Activated naive CD4-positive, alpha-beta T cell treated with anti-CD3 and anti-CD28 coated beads, Interleukin-2, amount 10 ng/mL, durations not matched to agents 7 days and 5 days (primary cell): Measurements from ENCODE around the gene SLC25A26.

Experiments used
- CTCF ChIA-PET: fragments of 350-600 bp; sonication (Branson Sonifier 250); formaldehyde crosslinking; loops from one replicate; lab custom pipeline; 2021; ENCODE audit warnings: antibody characterized with exemption; lab: Charles Lee
- DNase-seq: peaks from one replicate; pipeline ENCODE4 v3.0.0-alpha.2; 2020
- H3K27ac Mint-ChIP-seq: one replicate; pipeline ENCODE4 v1.8.0; 2021; ENCODE audit warnings: mild to moderate bottlenecking, moderate library complexity, mixed read lengths
- H3K27me3 Mint-ChIP-seq: one replicate; pipeline ENCODE4 v1.8.0; 2021; ENCODE audit warnings: mild to moderate bottlenecking, mixed read lengths
- H3K36me3 Mint-ChIP-seq: one replicate; pipeline ENCODE4 v1.8.0; 2021; ENCODE audit warnings: mixed read lengths
- H3K4me1 Mint-ChIP-seq: one replicate; pipeline ENCODE4 v1.8.0; 2021; ENCODE audit warnings: mixed read lengths
- H3K4me3 Mint-ChIP-seq: one replicate; pipeline ENCODE4 v1.8.0; 2021; ENCODE audit warnings: mild to moderate bottlenecking, moderate library complexity, mixed read lengths
- H3K9me3 Mint-ChIP-seq: one replicate; pipeline ENCODE4 v1.8.0; 2021; ENCODE audit warnings: mixed read lengths

Gene SLC25A26

GRCh38 chr3:66396888-66397287 is 176.1 kb downstream of the SLC25A26 start:
- no peak for DNase-seq
- H3K27me3 Mint-ChIP-seq, result no peaks in the 10 kb centered on the region
- peaks cover 32% of the 10 kb centered on the region for H3K4me1 Mint-ChIP-seq
- H3K27ac Mint-ChIP-seq, result no peak overlapping the region
- no peak overlapping the region for H3K4me3 Mint-ChIP-seq
- H3K36me3 Mint-ChIP-seq, result peaks cover 48% of the 10 kb centered on the region
- no peaks in the 10 kb centered on the region for H3K9me3 Mint-ChIP-seq
- CTCF ChIA-PET, result interaction anchor here (1.5 kb wide), 1 partner anchor 11 kb away, joined by 7 read pairs; no protein-coding TSS in a partner anchor

GRCh38 chr3:66397745-66398144 is 176.9 kb downstream of the SLC25A26 start:
- CTCF ChIA-PET, result interaction anchor here (1.5 kb wide), 1 partner anchor 10 kb away, joined by 7 read pairs; no protein-coding TSS in a partner anchor
- no peak for DNase-seq
- no peaks in the 10 kb centered on the region for H3K9me3 Mint-ChIP-seq
- H3K36me3 Mint-ChIP-seq, result peaks cover 39% of the 10 kb centered on the region
- peaks cover 24% of the 10 kb centered on the region for H3K4me1 Mint-ChIP-seq
- H3K27ac Mint-ChIP-seq, result no peak overlapping the region
- no peak overlapping the region for H3K4me3 Mint-ChIP-seq
- no peaks in the 10 kb centered on the region for H3K27me3 Mint-ChIP-seq

GRCh38 chr3:66398228-66399025 is 177.6 kb downstream of the SLC25A26 start:
- Mint-ChIP-seq H3K27me3 (no peaks in the 10 kb centered on the region), H3K4me1 (peaks cover 17% of the 10 kb centered on the region), H3K36me3 (peaks cover 40% of the 10 kb centered on the region), H3K9me3 (no peaks in the 10 kb centered on the region), H3K4me3 (no peak overlapping the region), H3K27ac (peak overlapping the region; percentile 56)
- CTCF ChIA-PET, result interaction anchor here (1.5 kb wide), 1 partner anchor 9 kb away, joined by 7 read pairs; no protein-coding TSS in a partner anchor
- DNase-seq, result no peak

GRCh38 chr3:66399529-66400232 is 178.9 kb downstream of the SLC25A26 start:
- H3K4me1 Mint-ChIP-seq, result peaks cover 4% of the 10 kb centered on the region
- H3K4me3 Mint-ChIP-seq, result no peak overlapping the region
- peak overlapping the region; percentile 3 for H3K27ac Mint-ChIP-seq
- H3K27me3 Mint-ChIP-seq, result no peaks in the 10 kb centered on the region
- CTCF ChIA-PET, result interaction anchor here (1.2 kb wide), 1 partner anchor 417 kb away, joined by 3 read pairs; no protein-coding TSS in a partner anchor
- H3K9me3 Mint-ChIP-seq, result no peaks in the 10 kb centered on the region
- DNase-seq, result no peak
- peaks cover 36% of the 10 kb centered on the region for H3K36me3 Mint-ChIP-seq

- no peaks in the 10 kb centered on the region for H3K9me3 Mint-ChIP-seq
- peaks cover 40% of the 10 kb centered on the region for H3K36me3 Mint-ChIP-seq
- no peaks in the 10 kb centered on the region for H3K4me1 Mint-ChIP-seq
- CTCF ChIA-PET, result no interaction called here
- DNase-seq, result no peak
- H3K27me3 Mint-ChIP-seq, result no peaks in the 10 kb centered on the region
- H3K27ac Mint-ChIP-seq, result no peak overlapping the region
- no peak overlapping the region for H3K4me3 Mint-ChIP-seq
Observed at GRCh38 chr3:66400411-66401156, 179.8 kb downstream of the SLC25A26 start.

GRCh38 chr3:66401157-66401550 is 180.4 kb downstream of the SLC25A26 start:
- no peak overlapping the region for H3K27ac Mint-ChIP-seq
- no peak for DNase-seq

GRCh38 chr3:66401675-66402491 is 181.1 kb downstream of the SLC25A26 start:
- Mint-ChIP-seq H3K4me1 (no peaks in the 10 kb centered on the region), H3K36me3 (peaks cover 33% of the 10 kb centered on the region), H3K27me3 (no peaks in the 10 kb centered on the region), H3K4me3 (no peak overlapping the region), H3K27ac (no peak overlapping the region), H3K9me3 (no peaks in the 10 kb centered on the region)
- CTCF ChIA-PET, result no interaction called here
- DNase-seq, result no peak

More at GRCh38 chr3:66401157-66401550, 180.4 kb downstream of the SLC25A26 start:
- Mint-ChIP-seq H3K4me1 (no peaks in the 10 kb centered on the region), H3K36me3 (peaks cover 39% of the 10 kb centered on the region), H3K4me3 (no peak overlapping the region), H3K27me3 (no peaks in the 10 kb centered on the region), H3K9me3 (no peaks in the 10 kb centered on the region)
- CTCF ChIA-PET, result no interaction called here

GRCh38 chr3:66402596-66403290 is 181.9 kb downstream of the SLC25A26 start:
- Mint-ChIP-seq H3K9me3 (no peaks in the 10 kb centered on the region), H3K36me3 (peaks cover 29% of the 10 kb centered on the region), H3K27me3 (no peaks in the 10 kb centered on the region), H3K27ac (no peak overlapping the region), H3K4me1 (no peaks in the 10 kb centered on the region), H3K4me3 (no peak overlapping the region)
- no peak for DNase-seq
- CTCF ChIA-PET, result interaction anchor here (1.7 kb wide), 1 partner anchor 9 kb away, joined by 5 read pairs; no protein-coding TSS in a partner anchor

GRCh38 chr3:66403323-66403990 is 182.7 kb downstream of the SLC25A26 start:
- Mint-ChIP-seq H3K27me3 (no peaks in the 10 kb centered on the region), H3K4me1 (no peaks in the 10 kb centered on the region), H3K4me3 (no peak overlapping the region), H3K9me3 (no peaks in the 10 kb centered on the region), H3K27ac (no peak overlapping the region), H3K36me3 (peaks cover 26% of the 10 kb centered on the region)
- DNase-seq, result no peak
- CTCF ChIA-PET, result interaction anchor here (1.7 to 2.1 kb wide), 2 partner anchors 10 to 149 kb away, joined by 5 to 8 read pairs; no protein-coding TSS in a partner anchor

GRCh38 chr3:66404197-66404596 is 183.4 kb downstream of the SLC25A26 start:
- Mint-ChIP-seq H3K4me3 (no peak overlapping the region), H3K27me3 (no peaks in the 10 kb centered on the region), H3K27ac (peak overlapping the region; percentile 45), H3K36me3 (peaks cover 24% of the 10 kb centered on the region), H3K9me3 (no peaks in the 10 kb centered on the region), H3K4me1 (no peaks in the 10 kb centered on the region)
- no peak for DNase-seq
- CTCF ChIA-PET, result interaction anchor here (0.7 to 2.1 kb wide), 4 partner anchors 10 to 418 kb away, joined by 4 to 8 read pairs (median 5); no protein-coding TSS in a partner anchor

- no peak overlapping the region for H3K27ac Mint-ChIP-seq
- no peaks in the 10 kb centered on the region for H3K27me3 Mint-ChIP-seq
- H3K36me3 Mint-ChIP-seq, result peaks cover 23% of the 10 kb centered on the region
- H3K4me3 Mint-ChIP-seq, result no peak overlapping the region
- DNase-seq, result no peak
- H3K4me1 Mint-ChIP-seq, result no peaks in the 10 kb centered on the region
- CTCF ChIA-PET, result interaction anchor here (0.7 to 2.1 kb wide), 5 partner anchors 26 to 417 kb away, joined by 3 to 8 read pairs (median 4); no protein-coding TSS in a partner anchor
- H3K9me3 Mint-ChIP-seq, result no peaks in the 10 kb centered on the region
Observed at GRCh38 chr3:66404903-66405700, 184.3 kb downstream of the SLC25A26 start.

GRCh38 chr3:66405701-66406091 is 184.9 kb downstream of the SLC25A26 start:
- Mint-ChIP-seq H3K9me3 (no peaks in the 10 kb centered on the region), H3K36me3 (peaks cover 28% of the 10 kb centered on the region), H3K27me3 (no peaks in the 10 kb centered on the region), H3K4me1 (no peaks in the 10 kb centered on the region), H3K27ac (no peak overlapping the region), H3K4me3 (no peak overlapping the region)
- DNase-seq, result no peak
- CTCF ChIA-PET, result interaction anchor here (1.1 to 3.0 kb wide), 4 partner anchors 85 to 411 kb away, joined by 3 to 12 read pairs (median 4); no protein-coding TSS in a partner anchor
